SK-N-SH treated with all-trans-retinoic acid at 6 μM for 48 hours (cell line): ENCODE data around the gene IRF1.

Experiments
- ARNTL ChIP-seq: fragments of 450-650 bp; formaldehyde crosslinking; IDR thresholded peaks from 2 replicates; pipeline ENCODE4 v1.5.0; 2020; ENCODE audit warnings: low read depth, mild to moderate bottlenecking, moderate library complexity, borderline replicate concordance
- OSR1 ChIP-seq: fragments of 250-450 bp; sonication (Bioruptor Pico); IDR thresholded peaks from 2 replicates; pipeline ENCODE4 v1.8.0; 2022; ENCODE audit warnings: moderate library complexity, mild to moderate bottlenecking, inconsistent platforms
- RARB ChIP-seq: fragments of 250-450 bp; sonication (Bioruptor Pico); IDR thresholded peaks from 2 replicates; pipeline ENCODE4 v1.8.0; 2021; ENCODE audit warnings: mild to moderate bottlenecking, moderate library complexity
- TOX ChIP-seq: fragments of 250-450 bp; sonication (Bioruptor Pico); IDR thresholded peaks from 2 replicates; pipeline ENCODE4 v1.8.0; 2021; ENCODE audit warnings: mild to moderate bottlenecking, moderate library complexity, borderline replicate concordance
- ZFP30 ChIP-seq: fragments of 450-650 bp; formaldehyde crosslinking; IDR thresholded peaks from 2 replicates; pipeline ENCODE4 v1.5.0; 2022; ENCODE audit warnings: mild to moderate bottlenecking, moderate library complexity
- TF ChIP-seq, protein P1 (sequence below): fragments of 250-450 bp; sonication (Bioruptor Pico); IDR thresholded peaks from 2 replicates; pipeline ENCODE4 v1.5.1; 2020; ENCODE audit warnings: low read depth, mild to moderate bottlenecking, moderate library complexity

DNA sequence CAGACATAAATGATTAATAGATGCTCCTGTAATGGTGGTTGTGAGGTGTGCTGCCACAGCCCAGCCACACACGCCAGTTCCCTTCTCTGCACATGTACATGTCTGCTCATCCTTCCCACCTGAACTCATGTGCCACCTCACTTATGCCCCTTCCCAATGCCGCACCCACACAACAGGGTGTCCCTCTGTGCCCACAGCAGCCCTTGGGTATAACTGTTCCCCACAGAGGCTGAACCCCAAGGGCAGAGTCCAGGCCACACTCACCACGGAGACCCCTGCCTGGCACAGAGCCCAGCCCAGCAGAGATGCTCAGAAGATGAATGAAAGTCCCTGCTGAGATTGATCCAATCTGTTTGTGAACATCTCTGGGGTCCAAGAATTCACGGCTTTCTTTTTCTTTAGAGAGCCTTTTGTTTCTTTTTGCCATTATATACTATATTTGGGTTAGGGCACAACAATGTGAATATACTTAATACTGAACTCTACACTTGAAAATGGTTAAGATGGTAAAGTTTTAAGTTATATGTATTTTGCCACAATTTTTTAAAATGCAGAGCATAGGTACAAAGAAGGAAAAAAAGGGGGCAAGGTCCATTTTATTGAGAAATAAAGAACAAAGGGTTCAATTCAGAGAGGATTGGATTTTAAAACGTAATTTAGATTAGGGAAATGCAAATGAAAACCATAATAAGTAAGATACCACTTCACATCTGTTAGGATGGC, 29.6 kb downstream of the IRF1 start:
- TF ChIP-seq ARNTL (CRISPR knock-in tag), result no peak
- no peak for TF ChIP-seq TOX (CRISPR knock-in tag)
- no peak for TF ChIP-seq ZFP30
- TF ChIP-seq, protein P1, sequence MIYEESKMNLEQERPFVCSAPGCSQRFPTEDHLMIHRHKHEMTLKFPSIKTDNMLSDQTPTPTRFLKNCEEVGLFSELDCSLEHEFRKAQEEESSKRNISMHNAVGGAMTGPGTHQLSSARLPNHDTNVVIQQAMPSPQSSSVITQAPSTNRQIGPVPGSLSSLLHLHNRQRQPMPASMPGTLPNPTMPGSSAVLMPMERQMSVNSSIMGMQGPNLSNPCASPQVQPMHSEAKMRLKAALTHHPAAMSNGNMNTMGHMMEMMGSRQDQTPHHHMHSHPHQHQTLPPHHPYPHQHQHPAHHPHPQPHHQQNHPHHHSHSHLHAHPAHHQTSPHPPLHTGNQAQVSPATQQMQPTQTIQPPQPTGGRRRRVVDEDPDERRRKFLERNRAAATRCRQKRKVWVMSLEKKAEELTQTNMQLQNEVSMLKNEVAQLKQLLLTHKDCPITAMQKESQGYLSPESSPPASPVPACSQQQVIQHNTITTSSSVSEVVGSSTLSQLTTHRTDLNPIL (CRISPR knock-in tag), result no peak
- no peak for TF ChIP-seq RARB
- no peak for TF ChIP-seq OSR1 (CRISPR knock-in tag)
